ENCODE measurements around the gene STON2. TPM values are rescaled to one million over a fixed set of nuclear protein-coding genes. Genes with fewer than 3 reads are reported as not detected.

Gene STON2
- total RNA-seq, 2 experiments from 2014 or later: 0.58 TPM; not detected in 1

GRCh38 chr14:81337073-81337472 is 63.1 kb downstream of the STON2 start:
- intact Hi-C loops (cut with micrococcal nuclease): no loop called here
- no peak for DNase-seq
- no peak overlapping the region for H3K27ac Mint-ChIP-seq
- no peaks in the 10 kb centered on the region for H3K9me3 Mint-ChIP-seq
- no peak overlapping the region for H3K4me3 Mint-ChIP-seq
- no peak for ATAC-seq
- no peaks in the 10 kb centered on the region for H3K36me3 Mint-ChIP-seq (ENCODE audit: low read depth)
- CTCF ChIA-PET: no interaction called here
- H3K4me1 Mint-ChIP-seq (ENCODE audit: low read depth): no peaks in the 10 kb centered on the region
- TF ChIP-seq CTCF (IDR thresholded peaks at IDR 0.05): no peak
- POLR2A ChIA-PET: no interaction called here
- H3K27me3 Mint-ChIP-seq: peaks cover 8% of the 10 kb centered on the region

- TF ChIP-seq CTCF (IDR thresholded peaks at IDR 0.05): no peak
- Mint-ChIP-seq H3K4me1 (ENCODE audit: low read depth) (no peaks in the 10 kb centered on the region), H3K27ac (no peak overlapping the region), H3K4me3 (no peak overlapping the region), H3K27me3 (peaks cover 8% of the 10 kb centered on the region), H3K36me3 (ENCODE audit: low read depth) (no peaks in the 10 kb centered on the region), H3K9me3 (no peaks in the 10 kb centered on the region)
- CTCF ChIA-PET: no interaction called here
- intact Hi-C loops (cut with micrococcal nuclease): no loop called here
- no peak for DNase-seq
- ATAC-seq: no peak
- POLR2A ChIA-PET: no interaction called here
Measured at GRCh38 chr14:81336009-81336408, 64.1 kb downstream of the STON2 start.

GRCh38 chr14:81332725-81333124 is 67.4 kb downstream of the STON2 start:
- ChIA-PET POLR2A (no interaction called here), CTCF (interaction anchor here (0.6 kb wide), 1 partner anchor 98 kb away, joined by 3 read pairs; no protein-coding TSS in a partner anchor)
- no peak for ATAC-seq
- H3K9me3 Mint-ChIP-seq: no peaks in the 10 kb centered on the region
- intact Hi-C loops (cut with micrococcal nuclease): no loop called here
- no peaks in the 10 kb centered on the region for H3K36me3 Mint-ChIP-seq (ENCODE audit: low read depth)
- no peaks in the 10 kb centered on the region for H3K4me1 Mint-ChIP-seq (ENCODE audit: low read depth)
- DNase-seq: no peak
- TF ChIP-seq CTCF (IDR thresholded peaks at IDR 0.05): no peak
- no peak overlapping the region for H3K27ac Mint-ChIP-seq
- no peak overlapping the region for H3K4me3 Mint-ChIP-seq
- peaks cover 8% of the 10 kb centered on the region for H3K27me3 Mint-ChIP-seq

- no peaks in the 10 kb centered on the region for H3K4me1 Mint-ChIP-seq (ENCODE audit: low read depth)
- ATAC-seq: no peak
- CTCF ChIA-PET: no interaction called here
Measured at GRCh38 chr14:81331229-81332021, 68.7 kb downstream of the STON2 start.

More at GRCh38 chr14:81331229-81332021, 68.7 kb downstream of the STON2 start:
- TF ChIP-seq CTCF (IDR thresholded peaks at IDR 0.05): no peak
- Mint-ChIP-seq H3K27ac (no peak overlapping the region), H3K36me3 (ENCODE audit: low read depth) (no peaks in the 10 kb centered on the region), H3K9me3 (no peaks in the 10 kb centered on the region), H3K27me3 (peaks cover 4% of the 10 kb centered on the region), H3K4me3 (no peak overlapping the region)
- POLR2A ChIA-PET: no interaction called here
- intact Hi-C loops (cut with micrococcal nuclease): no loop called here
- DNase-seq: no peak
